ENCODE data around the gene CLMP.

The CLMP gene

DNA sequence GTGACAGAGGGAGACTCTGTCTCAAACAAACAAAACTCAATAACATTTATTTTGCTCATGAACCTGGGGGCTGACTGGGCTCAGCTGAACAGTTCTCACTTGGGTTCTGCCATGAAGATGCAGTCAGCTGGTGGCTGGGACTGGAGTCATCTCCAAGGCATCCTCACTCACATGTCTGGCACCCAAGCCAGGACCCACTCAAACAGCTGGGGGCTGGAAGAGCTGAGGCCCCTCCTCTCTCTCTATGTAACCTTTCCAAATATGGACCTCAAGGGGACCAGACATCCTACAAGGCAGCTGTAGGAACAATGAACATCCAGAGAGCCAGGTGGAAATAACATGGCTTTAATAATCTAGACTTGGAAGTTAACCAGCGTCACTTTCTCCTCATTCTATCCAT, 149.9 kb downstream of the CLMP start:
- no peak for DNase-seq (ENCODE audit: low read depth)
- TF ChIP-seq, protein P1, sequence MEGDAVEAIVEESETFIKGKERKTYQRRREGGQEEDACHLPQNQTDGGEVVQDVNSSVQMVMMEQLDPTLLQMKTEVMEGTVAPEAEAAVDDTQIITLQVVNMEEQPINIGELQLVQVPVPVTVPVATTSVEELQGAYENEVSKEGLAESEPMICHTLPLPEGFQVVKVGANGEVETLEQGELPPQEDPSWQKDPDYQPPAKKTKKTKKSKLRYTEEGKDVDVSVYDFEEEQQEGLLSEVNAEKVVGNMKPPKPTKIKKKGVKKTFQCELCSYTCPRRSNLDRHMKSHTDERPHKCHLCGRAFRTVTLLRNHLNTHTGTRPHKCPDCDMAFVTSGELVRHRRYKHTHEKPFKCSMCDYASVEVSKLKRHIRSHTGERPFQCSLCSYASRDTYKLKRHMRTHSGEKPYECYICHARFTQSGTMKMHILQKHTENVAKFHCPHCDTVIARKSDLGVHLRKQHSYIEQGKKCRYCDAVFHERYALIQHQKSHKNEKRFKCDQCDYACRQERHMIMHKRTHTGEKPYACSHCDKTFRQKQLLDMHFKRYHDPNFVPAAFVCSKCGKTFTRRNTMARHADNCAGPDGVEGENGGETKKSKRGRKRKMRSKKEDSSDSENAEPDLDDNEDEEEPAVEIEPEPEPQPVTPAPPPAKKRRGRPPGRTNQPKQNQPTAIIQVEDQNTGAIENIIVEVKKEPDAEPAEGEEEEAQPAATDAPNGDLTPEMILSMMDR (IDR thresholded peaks at IDR 0.05; ENCODE audit: low read depth, low read length, missing control alignments): no peak
- H3K4me3 ChIP-seq (ENCODE audit: low read depth, low read length): no peak overlapping the region

DNA sequence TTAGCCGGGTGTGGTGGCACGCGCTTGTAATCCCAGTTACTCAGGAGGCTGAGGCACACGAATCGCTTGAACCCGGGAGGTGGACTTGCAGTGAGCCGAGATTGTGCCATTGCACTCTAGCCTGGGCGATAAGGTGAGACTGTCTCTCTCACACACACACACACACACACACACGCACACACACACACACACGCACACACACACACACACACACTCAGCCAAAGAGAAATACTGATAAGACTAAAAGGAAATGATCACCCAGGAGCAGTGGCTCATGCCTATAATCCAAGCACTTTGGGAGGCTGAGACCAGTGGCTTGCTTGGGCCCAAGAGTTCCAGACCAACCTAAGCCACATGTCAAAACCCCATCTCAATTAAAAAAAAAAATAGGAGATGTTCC, 153.9 kb downstream of the CLMP start:
- TF ChIP-seq, protein P1 (IDR thresholded peaks at IDR 0.05; ENCODE audit: low read depth, low read length, missing control alignments): no peak
- DNase-seq (ENCODE audit: low read depth): no peak
- no peak overlapping the region for H3K4me3 ChIP-seq (ENCODE audit: low read depth, low read length)

DNA sequence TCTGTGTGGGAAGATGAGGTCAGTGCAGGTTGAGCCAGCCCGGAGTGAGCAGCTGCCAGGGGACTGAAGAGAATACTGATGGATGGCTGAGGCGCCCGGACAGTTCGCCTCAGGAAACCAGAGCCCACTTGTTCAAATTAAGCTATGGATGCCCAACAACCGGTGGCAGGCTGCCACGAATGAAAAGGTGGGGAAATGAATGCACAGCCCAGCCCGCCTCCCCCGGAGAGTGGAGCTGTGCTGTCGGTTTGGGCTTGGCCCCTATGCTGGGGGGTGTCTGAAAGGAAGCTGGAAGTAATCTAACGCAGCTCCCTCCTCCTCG, 155.0 kb downstream of the CLMP start:
- TF ChIP-seq, protein P1 (IDR thresholded peaks at IDR 0.05; ENCODE audit: low read depth, low read length, missing control alignments): no peak
- no peak for DNase-seq (ENCODE audit: low read depth)
- no peak overlapping the region for H3K4me3 ChIP-seq (ENCODE audit: low read depth, low read length)

DNA sequence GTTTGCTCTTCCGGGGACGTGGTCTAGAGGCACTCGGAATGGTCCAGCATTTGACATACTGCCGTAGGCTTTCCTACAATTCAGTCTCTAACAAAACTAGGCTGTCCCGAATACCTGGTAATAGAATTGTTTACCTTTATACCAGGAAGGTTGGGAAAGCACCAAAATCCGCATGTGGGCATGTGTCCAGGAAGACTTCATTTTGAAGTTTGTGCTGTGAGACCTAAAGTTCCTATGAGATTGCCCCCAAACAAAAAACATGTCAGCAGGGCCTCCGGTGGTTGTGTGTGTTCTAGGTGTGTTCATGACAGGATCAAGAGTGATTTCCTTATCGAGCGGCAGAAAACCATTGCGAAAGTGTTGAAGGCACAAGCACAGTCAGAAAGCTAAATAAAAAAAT, 159.2 kb downstream of the CLMP start:
- H3K4me3 ChIP-seq (ENCODE audit: low read depth, low read length): no peak overlapping the region
- DNase-seq (ENCODE audit: low read depth): no peak
- TF ChIP-seq, protein P1 (IDR thresholded peaks at IDR 0.05; ENCODE audit: low read depth, low read length, missing control alignments): no peak

DNA sequence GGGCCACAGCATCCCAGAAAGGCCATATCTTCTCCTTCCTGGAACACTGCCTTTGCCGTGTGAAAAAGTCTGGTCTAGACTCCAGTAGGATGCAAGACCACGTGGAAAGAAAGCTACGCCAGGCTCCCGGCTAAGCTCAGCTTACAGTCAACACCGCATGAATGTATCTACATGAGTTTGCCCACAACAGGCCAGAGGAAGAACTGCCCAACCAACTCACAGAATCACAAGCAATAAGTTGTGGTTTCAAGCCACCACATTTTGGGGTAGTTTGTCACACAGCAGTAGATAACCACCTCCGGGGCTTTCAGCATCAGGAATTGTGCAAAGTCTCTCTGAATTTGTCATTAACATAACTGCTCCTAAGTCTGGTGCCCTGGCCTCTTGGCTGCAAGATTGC, 160.5 kb downstream of the CLMP start:
- DNase-seq (ENCODE audit: low read depth): no peak
- TF ChIP-seq, protein P1 (IDR thresholded peaks at IDR 0.05; ENCODE audit: low read depth, low read length, missing control alignments): no peak
- no peak overlapping the region for H3K4me3 ChIP-seq (ENCODE audit: low read depth, low read length)

DNA sequence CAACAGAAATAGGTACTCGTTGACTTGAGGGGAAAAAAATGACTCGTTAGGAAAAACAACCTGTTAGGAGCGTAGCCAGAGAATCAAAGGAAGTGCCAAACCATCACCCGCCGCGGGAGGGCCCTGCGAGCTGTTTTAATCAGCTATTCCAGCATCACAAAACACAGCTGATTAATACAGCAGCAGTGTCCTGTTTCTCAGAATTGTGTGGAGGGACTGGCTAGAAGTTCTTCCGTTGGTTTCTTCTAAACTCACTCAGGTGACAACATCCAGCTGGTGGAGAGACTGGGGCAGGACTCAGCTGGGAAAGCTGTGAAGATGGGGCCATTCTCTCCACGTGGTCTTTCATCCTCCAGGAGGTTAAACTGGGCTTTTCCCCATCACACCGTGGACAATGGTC, 161.2 kb downstream of the CLMP start:
- no peak for DNase-seq (ENCODE audit: low read depth)
- H3K4me3 ChIP-seq (ENCODE audit: low read depth, low read length): no peak overlapping the region
- TF ChIP-seq, protein P1 (IDR thresholded peaks at IDR 0.05; ENCODE audit: low read depth, low read length, missing control alignments): no peak

DNA sequence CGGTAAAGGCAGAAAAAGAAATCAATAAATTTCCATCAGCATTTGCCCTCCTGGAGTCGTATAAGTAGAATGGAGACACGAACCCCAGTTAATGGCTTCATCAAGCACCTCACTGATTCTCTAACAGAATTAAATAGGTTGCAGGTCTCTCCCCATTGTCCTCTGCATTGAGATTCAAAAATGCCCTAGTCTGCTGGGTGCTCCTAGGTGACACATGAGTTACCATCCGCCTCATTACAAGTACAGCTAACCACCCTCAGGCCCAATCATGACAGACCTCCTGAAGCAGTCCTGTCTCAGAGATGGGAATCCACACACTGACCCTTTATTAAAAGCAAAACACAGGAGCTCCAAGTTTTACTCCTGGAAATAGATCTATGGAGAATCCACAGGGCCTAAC, 164.5 kb downstream of the CLMP start:
- H3K4me3 ChIP-seq (ENCODE audit: low read depth, low read length): no peak overlapping the region
- DNase-seq (ENCODE audit: low read depth): no peak
- TF ChIP-seq, protein P1 (IDR thresholded peaks at IDR 0.05; ENCODE audit: low read depth, low read length, missing control alignments): no peak
